Gastrocnemius medialis (tissue), 4 donors: ENCODE data around the gene FLT1.

Experiments used
- CTCF ChIP-seq, 5 experiments: fragments of 450-650 bp in 3 of 5; fragments of 200-600 bp in 2 of 5; sonication (generic) in 2 of 5; IDR thresholded peaks in 4 of 5; conservative IDR thresholded peaks in 1 of 5; 1 replicate in 4 of 5; 2 replicates in 1 of 5; pipeline ENCODE4 v1.5.1; 2016 to 2019; ENCODE audit warnings: antibody characterized with exemption in 5 of 5, mild to moderate bottlenecking in 3 of 5, moderate library complexity in 3 of 5
- POLR2A ChIP-seq, 2 donors: fragments of 450-650 bp; IDR thresholded peaks; one replicate each; pipeline ENCODE4 v1.6.1; 2017; ENCODE audit warnings: antibody characterized with exemption in 2 of 2, mild to moderate bottlenecking in 2 of 2, moderate library complexity in 2 of 2

DNA sequence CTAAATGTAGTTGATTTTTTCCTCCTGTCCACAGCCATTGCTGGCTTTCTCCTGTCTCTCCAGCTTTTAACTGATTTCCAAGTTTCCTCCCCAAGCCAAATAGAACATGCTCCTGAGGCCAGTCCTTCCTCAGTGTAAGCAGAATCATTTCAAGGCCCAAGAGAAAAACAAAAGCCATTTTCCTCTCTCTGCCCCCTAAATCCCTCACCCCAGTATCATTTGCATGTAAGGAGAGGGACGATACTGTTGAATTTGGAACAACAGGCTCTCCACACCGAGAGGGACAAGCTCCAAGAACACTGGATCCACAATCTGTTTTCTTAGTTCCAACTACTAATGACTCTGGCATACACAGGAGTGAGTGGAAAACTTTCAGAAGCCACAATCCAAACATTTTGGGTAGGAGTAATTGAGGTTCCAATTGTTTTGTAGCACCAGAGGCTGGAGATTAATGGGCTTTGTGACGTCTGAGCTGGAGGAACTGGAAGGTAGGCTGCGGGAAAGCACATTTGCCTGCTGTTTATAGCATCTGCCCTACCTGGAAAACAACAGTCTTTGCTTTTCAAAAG is 156.8 kb downstream of the FLT1 start:
- TF ChIP-seq CTCF (IDR thresholded peaks at IDR 0.05 in 4 of 5, conservative IDR thresholded peaks at IDR 0.05 in 1 of 5) (no peak), POLR2A (IDR thresholded peaks at IDR 0.05) (no peak)
